Fibroblast of villous mesenchyme (primary cell): ENCODE data around the gene PHF23. TPM values are rescaled to one million over a fixed set of nuclear protein-coding genes. Genes with fewer than 3 reads are reported as not detected.

ENCODE experiments used
- DNase-seq: peaks from one replicate; pipeline ENCODE4 v3.0.0-alpha.2; 2010; ENCODE audit warnings: low read depth
- H3K4me3 ChIP-seq: 2 replicates; pipeline ENCODE4 v1.5.1; 2011; ENCODE audit warnings: low read depth, mild to moderate bottlenecking, low read length
- total RNA-seq: library from RNA; depleted of rRNA; stranded (reverse); fragments of >200 nt; gene quantifications from 2 replicates; pipeline ENCODE4 v1.2.3, GENCODE V29; 2012
- TF ChIP-seq, protein P1 (sequence below): IDR thresholded peaks from 2 replicates; pipeline ENCODE4 v1.5.1; 2012; ENCODE audit warnings: low read depth, mild to moderate bottlenecking, low read length; ENCODE audit not compliant: insufficient read depth

The PHF23 gene
- total RNA-seq, 1 donor, result 51.8 TPM

DNA sequence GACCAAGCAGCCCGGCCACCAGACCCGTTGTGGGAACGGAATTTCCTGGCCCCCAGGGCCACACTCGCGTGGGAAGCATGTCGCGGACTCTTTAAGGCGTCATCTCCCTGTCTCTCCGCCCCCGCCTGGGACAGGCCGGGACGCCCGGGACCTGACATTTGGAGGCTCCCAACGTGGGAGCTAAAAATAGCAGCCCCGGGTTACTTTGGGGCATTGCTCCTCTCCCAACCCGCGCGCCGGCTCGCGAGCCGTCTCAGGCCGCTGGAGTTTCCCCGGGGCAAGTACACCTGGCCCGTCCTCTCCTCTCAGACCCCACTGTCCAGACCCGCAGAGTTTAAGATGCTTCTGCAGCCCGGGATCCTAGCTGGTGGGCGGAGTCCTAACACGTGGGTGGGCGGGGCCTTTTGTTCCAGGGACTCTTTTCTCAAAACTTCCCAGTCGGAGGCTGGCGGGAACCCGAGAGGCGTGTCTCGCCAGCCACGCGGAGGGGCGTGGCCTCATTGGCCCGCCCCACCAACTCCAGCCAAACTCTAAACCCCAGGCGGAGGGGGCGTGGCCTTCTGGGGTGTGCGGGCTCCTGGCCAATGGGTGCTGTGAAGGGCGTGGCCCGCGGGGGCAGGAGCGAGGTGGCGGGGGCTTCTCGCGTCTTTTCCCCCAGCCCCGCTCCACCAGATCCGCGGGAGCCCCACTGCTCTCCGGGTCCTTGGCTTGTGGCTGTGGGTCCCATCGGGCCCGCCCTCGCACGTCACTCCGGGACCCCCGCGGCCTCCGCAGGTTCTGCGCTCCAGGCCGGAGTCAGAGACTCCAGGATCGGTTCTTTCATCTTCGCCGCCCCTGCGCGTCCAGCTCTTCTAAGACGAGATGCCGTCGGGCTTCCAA lies 42.1 kb upstream of the PHF23 start, which contains the start of gene SLC2A4:
Gene SLC2A4 (plus strand): TSS at position 645 of the 879 bp plus-strand sequence. CDS start 217 bp downstream, at position 862.
- peak within 1 kb of the TSS; percentile 63 for H3K4me3 ChIP-seq
- DNase-seq, result peak; percentile 94
- TF ChIP-seq, protein P1, sequence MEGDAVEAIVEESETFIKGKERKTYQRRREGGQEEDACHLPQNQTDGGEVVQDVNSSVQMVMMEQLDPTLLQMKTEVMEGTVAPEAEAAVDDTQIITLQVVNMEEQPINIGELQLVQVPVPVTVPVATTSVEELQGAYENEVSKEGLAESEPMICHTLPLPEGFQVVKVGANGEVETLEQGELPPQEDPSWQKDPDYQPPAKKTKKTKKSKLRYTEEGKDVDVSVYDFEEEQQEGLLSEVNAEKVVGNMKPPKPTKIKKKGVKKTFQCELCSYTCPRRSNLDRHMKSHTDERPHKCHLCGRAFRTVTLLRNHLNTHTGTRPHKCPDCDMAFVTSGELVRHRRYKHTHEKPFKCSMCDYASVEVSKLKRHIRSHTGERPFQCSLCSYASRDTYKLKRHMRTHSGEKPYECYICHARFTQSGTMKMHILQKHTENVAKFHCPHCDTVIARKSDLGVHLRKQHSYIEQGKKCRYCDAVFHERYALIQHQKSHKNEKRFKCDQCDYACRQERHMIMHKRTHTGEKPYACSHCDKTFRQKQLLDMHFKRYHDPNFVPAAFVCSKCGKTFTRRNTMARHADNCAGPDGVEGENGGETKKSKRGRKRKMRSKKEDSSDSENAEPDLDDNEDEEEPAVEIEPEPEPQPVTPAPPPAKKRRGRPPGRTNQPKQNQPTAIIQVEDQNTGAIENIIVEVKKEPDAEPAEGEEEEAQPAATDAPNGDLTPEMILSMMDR, result no peak

DNA sequence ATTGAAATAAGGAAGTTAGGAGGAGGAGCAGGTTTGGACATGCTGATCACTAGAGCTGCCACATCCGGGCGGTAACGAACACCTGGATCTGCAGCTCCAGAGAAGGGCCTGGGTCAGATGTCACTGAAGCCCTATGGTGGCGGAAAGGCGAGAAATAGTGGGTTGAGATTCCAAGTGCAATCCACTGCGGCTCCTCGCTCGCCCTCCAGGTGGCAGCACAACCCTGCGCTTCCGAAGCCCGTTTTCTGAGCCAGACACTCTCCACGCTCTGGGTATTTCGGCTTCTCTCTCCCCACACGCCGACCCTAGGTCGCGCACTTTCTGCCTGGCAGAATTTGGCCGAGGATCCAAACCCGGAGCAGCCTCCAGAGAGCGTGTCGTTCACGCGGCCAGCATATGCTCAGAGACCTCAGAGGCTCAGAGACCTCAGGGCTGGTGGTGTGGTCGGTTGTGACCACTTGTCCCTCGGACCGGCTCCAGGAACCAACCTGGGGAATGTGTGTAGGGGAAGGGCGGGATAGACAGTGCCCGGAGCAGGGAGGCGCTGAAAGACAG lies 41.3 kb upstream of the PHF23 start:
- DNase-seq, result peak; percentile 78
- TF ChIP-seq, protein P1, result peak; percentile 92

DNA sequence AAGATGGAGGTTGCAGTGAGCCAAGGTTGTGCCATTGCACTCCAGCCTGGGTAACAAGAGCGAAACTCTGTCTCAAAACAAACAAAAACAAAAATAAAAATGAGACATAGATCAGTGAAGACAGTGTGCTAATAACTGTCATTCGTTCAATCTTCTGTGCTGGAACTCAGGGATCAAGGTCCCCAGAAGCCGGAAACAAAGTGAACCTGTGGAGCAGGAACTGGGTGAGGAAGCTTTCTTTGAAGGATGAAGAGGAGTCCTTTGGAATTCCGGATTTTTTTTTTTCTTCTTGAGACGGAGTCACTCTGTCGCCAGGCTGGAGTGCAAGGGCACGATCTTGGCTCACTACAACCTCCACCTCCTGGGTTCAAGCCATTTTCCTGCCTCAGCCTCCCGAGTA lies 40.2 kb upstream of the PHF23 start:
- H3K4me3 ChIP-seq, result no peak overlapping the region
- TF ChIP-seq, protein P1, result no peak
- DNase-seq, result no peak

More for the DNA sequence above, 41.3 kb upstream of the PHF23 start:
- peak overlapping the region; percentile 50 for H3K4me3 ChIP-seq

DNA sequence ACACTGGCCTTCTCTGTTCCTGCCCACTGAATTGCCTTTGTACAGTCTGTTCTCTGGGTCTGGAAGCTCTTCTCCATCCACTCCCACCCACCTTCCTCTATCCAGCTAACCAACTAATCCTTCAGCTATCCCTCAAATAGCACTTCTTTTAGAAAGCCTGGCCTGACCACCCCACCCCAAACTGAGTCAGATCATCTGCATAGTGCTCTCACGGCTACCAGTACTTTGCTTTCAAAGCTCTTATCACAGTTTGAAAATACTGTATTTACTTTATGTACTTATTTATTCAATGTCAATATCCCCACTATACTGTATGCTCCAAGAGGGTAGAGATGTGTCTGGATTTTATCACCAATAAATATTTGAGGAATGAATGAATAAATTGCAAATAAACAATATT lies 27.5 kb upstream of the PHF23 start:
- no peak for DNase-seq
- H3K4me3 ChIP-seq, result no peak overlapping the region
- TF ChIP-seq, protein P1, result no peak

DNA sequence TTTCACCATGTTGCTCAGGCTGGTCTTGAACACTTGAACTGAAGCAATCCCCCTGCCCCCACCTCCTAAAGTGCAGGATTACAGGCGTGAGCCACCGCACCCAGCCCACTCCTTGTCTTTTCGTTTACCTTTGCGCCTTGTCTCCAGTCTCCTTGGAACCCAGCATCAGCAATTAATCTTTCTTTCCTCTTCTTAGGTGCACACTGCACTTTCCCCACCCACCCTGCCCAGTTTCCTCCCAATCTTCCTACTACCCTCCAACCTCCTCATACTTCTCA lies 24.5 kb upstream of the PHF23 start:
- TF ChIP-seq, protein P1, result no peak
- no peak for DNase-seq
- H3K4me3 ChIP-seq, result no peak overlapping the region

DNA sequence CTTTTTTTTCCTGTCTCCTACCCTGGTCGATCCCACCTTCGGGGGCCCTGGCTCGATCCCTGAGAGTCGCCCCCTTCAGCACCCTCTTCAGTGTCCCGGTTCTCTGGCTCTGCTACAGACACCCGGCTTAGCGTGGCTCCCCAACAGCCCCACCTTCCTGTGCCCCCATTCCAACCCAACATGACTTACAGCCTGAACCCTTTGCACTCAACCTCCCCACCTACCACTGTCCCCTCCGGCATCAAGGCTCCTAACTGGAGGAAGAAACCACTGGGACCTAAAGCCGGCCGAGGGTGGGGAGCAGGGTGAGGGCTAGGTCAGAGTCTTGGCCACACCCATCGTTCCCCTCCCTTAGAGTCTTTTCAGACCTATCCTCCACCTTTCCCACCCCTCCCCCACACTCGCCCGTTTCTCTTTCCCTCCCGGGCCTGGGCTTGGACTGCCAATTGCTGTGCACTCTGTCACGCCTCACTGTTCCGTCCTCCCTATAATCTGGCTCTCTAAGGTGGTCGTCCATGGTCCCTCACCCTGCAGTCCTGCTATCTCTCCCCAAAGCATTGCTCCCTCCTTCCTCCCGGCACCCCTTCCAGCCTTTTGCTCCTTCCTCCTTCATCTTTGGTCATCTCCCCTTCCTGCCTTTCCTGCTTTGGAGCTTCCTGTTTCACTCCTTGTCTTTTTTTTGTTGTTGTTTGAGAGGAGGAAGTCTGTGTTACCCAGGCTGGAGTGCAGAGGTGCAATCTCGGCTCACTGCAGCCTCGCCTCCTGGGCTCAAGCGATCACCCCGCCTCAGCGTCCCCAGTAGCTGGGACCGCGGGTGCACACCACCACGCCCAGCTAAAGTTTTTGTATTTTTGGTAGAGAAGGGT lies 23.9 kb upstream of the PHF23 start:
- TF ChIP-seq, protein P1, result no peak
- peak overlapping the region; percentile 56 for H3K4me3 ChIP-seq
- DNase-seq, result no peak
